HL-60 (cell line): ENCODE measurements around the gene LMF1.

Experiments used
- CTCF ChIP-seq: IDR thresholded peaks from one replicate; pipeline ENCODE4 v1.5.1; 2011; ENCODE audit warnings: low read length, control low read depth, inconsistent platforms; ENCODE audit not compliant: insufficient read depth
- GABPA ChIP-seq: IDR thresholded peaks from 2 replicates; pipeline ENCODE4 v1.6.1; 2012; ENCODE audit warnings: low read depth
- POLR2AphosphoS5 ChIP-seq: IDR thresholded peaks from 2 replicates; pipeline ENCODE4 v1.6.1; 2012; ENCODE audit warnings: low read depth
- SPI1 ChIP-seq: IDR thresholded peaks from 2 replicates; pipeline ENCODE4 v1.6.1; 2012; ENCODE audit warnings: low read depth, mild to moderate bottlenecking, borderline replicate concordance
- TF ChIP-seq, protein P1 (sequence below): IDR thresholded peaks from 2 replicates; pipeline ENCODE4 v1.6.1; 2012; ENCODE audit warnings: low read depth; ENCODE audit not compliant: insufficient replicate concordance

- TF ChIP-seq CTCF (no peak), POLR2AphosphoS5 (no peak), SPI1 (no peak), GABPA (no peak)
- TF ChIP-seq, protein P1, sequence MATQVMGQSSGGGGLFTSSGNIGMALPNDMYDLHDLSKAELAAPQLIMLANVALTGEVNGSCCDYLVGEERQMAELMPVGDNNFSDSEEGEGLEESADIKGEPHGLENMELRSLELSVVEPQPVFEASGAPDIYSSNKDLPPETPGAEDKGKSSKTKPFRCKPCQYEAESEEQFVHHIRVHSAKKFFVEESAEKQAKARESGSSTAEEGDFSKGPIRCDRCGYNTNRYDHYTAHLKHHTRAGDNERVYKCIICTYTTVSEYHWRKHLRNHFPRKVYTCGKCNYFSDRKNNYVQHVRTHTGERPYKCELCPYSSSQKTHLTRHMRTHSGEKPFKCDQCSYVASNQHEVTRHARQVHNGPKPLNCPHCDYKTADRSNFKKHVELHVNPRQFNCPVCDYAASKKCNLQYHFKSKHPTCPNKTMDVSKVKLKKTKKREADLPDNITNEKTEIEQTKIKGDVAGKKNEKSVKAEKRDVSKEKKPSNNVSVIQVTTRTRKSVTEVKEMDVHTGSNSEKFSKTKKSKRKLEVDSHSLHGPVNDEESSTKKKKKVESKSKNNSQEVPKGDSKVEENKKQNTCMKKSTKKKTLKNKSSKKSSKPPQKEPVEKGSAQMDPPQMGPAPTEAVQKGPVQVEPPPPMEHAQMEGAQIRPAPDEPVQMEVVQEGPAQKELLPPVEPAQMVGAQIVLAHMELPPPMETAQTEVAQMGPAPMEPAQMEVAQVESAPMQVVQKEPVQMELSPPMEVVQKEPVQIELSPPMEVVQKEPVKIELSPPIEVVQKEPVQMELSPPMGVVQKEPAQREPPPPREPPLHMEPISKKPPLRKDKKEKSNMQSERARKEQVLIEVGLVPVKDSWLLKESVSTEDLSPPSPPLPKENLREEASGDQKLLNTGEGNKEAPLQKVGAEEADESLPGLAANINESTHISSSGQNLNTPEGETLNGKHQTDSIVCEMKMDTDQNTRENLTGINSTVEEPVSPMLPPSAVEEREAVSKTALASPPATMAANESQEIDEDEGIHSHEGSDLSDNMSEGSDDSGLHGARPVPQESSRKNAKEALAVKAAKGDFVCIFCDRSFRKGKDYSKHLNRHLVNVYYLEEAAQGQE = no peak
These were observed 17.1 kb upstream of the LMF1 start for GRCh38 chr16:987906-988305.
